WTC11 (cell line): ENCODE measurements around the gene BACH2. TPM values are rescaled to one million over a fixed set of nuclear protein-coding genes. Genes with fewer than 3 reads are reported as not detected.

ENCODE experiments used
- ATAC-seq: fragments of 200-7000 bp; cut with Tn5 transposase; 2 replicates; pipeline ENCODE4 v1.10.0; 2021; ENCODE audit warnings: mild to moderate bottlenecking, moderate library complexity
- CTCF ChIA-PET: fragments of 300-600 bp; sonication (Branson Sonifier 250); formaldehyde crosslinking; loops from one replicate; lab custom pipeline; 2021; ENCODE audit warnings: antibody characterized with exemption; lab: Charles Lee
- POLR2A ChIA-PET: fragments of 350-600 bp; sonication (Branson Sonifier 250); formaldehyde crosslinking; loops from one replicate; lab custom pipeline; 2021; ENCODE audit warnings: antibody characterized with exemption; lab: Charles Lee
- DNase-seq: peaks from one replicate; pipeline ENCODE4 v3.0.0; 2021; ENCODE audit warnings: low spot score
- H3K27ac Mint-ChIP-seq: 2 replicates; pipeline ENCODE4 v1.8.0; 2021; ENCODE audit warnings: mixed read lengths
- H3K27me3 Mint-ChIP-seq: 2 replicates; pipeline ENCODE4 v1.8.0; 2021; ENCODE audit warnings: low read depth, mild to moderate bottlenecking, moderate library complexity, mixed read lengths
- H3K36me3 Mint-ChIP-seq: 2 replicates; pipeline ENCODE4 v1.8.0; 2021; ENCODE audit warnings: mixed read lengths
- H3K4me1 Mint-ChIP-seq: 2 replicates; pipeline ENCODE4 v1.8.0; 2022; ENCODE audit warnings: mixed read lengths
- H3K4me3 Mint-ChIP-seq: 2 replicates; pipeline ENCODE4 v1.8.0; 2021; ENCODE audit warnings: mild to moderate bottlenecking, moderate library complexity, mixed read lengths
- H3K9me3 Mint-ChIP-seq: 2 replicates; pipeline ENCODE4 v1.8.0; 2021; ENCODE audit warnings: mixed read lengths
- EMX1 ChIP-seq: fragments of 250-450 bp; sonication (Bioruptor Pico); IDR thresholded peaks from 2 replicates; pipeline ENCODE4 v1.8.0; 2021; ENCODE audit warnings: mild to moderate bottlenecking
- KAT7 ChIP-seq: sonication (generic); formaldehyde crosslinking; IDR thresholded peaks from 2 replicates; pipeline ENCODE4 v1.8.1; 2023; ENCODE audit warnings: missing genetic modification reagents, mild to moderate bottlenecking, borderline replicate concordance
- NR3C1 ChIP-seq: sonication (generic); formaldehyde crosslinking; conservative IDR thresholded peaks from 2 replicates; pipeline ENCODE4 v1.8.1; 2023; ENCODE audit warnings: low read depth, mild to moderate bottlenecking, missing genetic modification reagents
- PRRX2 ChIP-seq: fragments of 250-450 bp; sonication (Bioruptor Pico); IDR thresholded peaks from 2 replicates; pipeline ENCODE4 v1.8.0; 2021; ENCODE audit warnings: mild to moderate bottlenecking
- SMAD4 ChIP-seq: sonication (generic); formaldehyde crosslinking; IDR thresholded peaks from 2 replicates; pipeline ENCODE4 v1.8.0; 2022; ENCODE audit warnings: mild to moderate bottlenecking, missing genetic modification reagents
- SOX15 ChIP-seq: fragments of 250-450 bp; sonication (Bioruptor Pico); IDR thresholded peaks from 2 replicates; pipeline ENCODE4 v1.9.0; 2021; ENCODE audit warnings: mild to moderate bottlenecking
- TCF7 ChIP-seq: sonication (generic); formaldehyde crosslinking; IDR thresholded peaks from 2 replicates; pipeline ENCODE4 v1.8.0; 2022; ENCODE audit warnings: mild to moderate bottlenecking, low read depth, missing genetic modification reagents, moderate library complexity
- TEAD1 ChIP-seq: sonication (generic); formaldehyde crosslinking; IDR thresholded peaks from 2 replicates; pipeline ENCODE4 v1.8.0; 2022; ENCODE audit warnings: mild to moderate bottlenecking, missing genetic modification reagents
- ZNF232 ChIP-seq: sonication (generic); formaldehyde crosslinking; IDR thresholded peaks from 2 replicates; pipeline ENCODE4 v1.8.0; 2022; ENCODE audit warnings: mild to moderate bottlenecking, missing genetic modification reagents
- total RNA-seq: library from RNA; stranded (reverse); gene quantifications from 3 replicates; pipeline ENCODE4 v1.2.3, GENCODE V29; 2021
- TF ChIP-seq, protein P1 (sequence below): fragments of 250-450 bp; sonication (Bioruptor Pico); IDR thresholded peaks from 2 replicates; pipeline ENCODE4 v2.1.2; 2022; ENCODE audit warnings: mild to moderate bottlenecking, moderate library complexity
- TF ChIP-seq, protein P2 (sequence below): sonication (generic); formaldehyde crosslinking; IDR thresholded peaks from 2 replicates; pipeline ENCODE4 v1.8.1; 2022; ENCODE audit warnings: low read depth, mild to moderate bottlenecking, moderate library complexity, missing genetic modification reagents, borderline replicate concordance
- TF ChIP-seq, protein P3 (sequence below): sonication (generic); formaldehyde crosslinking; IDR thresholded peaks from 2 replicates; pipeline ENCODE4 v1.8.1; 2023; ENCODE audit warnings: mild to moderate bottlenecking, missing genetic modification reagents, borderline replicate concordance
- TF ChIP-seq, protein P4 (sequence below): fragments of 250-450 bp; sonication (Bioruptor Pico); IDR thresholded peaks from 2 replicates; pipeline ENCODE4 v1.9.0; 2021; ENCODE audit warnings: mild to moderate bottlenecking
- TF ChIP-seq, protein P5 (sequence below): sonication (generic); formaldehyde crosslinking; IDR thresholded peaks from 2 replicates; pipeline ENCODE4 v1.8.0; 2022; ENCODE audit warnings: mild to moderate bottlenecking, missing genetic modification reagents
- TF ChIP-seq, protein P6 (sequence below): sonication (generic); formaldehyde crosslinking; conservative IDR thresholded peaks from 2 replicates; pipeline ENCODE4 v1.8.1; 2022; ENCODE audit warnings: mild to moderate bottlenecking, missing genetic modification reagents
- TF ChIP-seq, protein P7 (sequence below): fragments of 250-450 bp; sonication (Bioruptor Pico); IDR thresholded peaks from 2 replicates; pipeline ENCODE4 v1.9.0; 2021; ENCODE audit warnings: mild to moderate bottlenecking, borderline replicate concordance
- TF ChIP-seq, protein P8 (sequence below): sonication (generic); formaldehyde crosslinking; IDR thresholded peaks from 2 replicates; pipeline ENCODE4 v1.8.0; 2022; ENCODE audit warnings: missing genetic modification reagents

BACH2 gene
- total RNA-seq, 1 experiment from 2014 or later = 5.9 TPM

DNA sequence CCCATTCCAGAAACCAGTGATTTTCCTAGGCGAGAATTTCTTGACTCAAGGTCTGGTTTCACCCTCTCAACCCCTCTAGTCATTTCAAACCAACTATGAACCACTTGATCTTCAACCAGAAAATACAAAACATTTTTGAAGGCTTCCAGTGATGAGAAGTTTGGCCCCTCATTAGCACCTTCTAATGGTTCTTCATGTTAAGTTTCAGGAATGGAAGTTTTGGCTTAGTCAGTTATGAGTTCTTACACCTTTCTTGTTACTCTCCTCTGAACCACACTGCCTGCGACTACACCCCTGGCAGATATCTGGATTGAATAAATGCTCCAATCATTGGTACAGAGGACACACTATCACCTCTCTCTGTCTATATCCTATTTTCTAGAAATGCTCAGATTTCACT, 335.2 kb downstream of the BACH2 start (continued):
- TF ChIP-seq, protein P1, sequence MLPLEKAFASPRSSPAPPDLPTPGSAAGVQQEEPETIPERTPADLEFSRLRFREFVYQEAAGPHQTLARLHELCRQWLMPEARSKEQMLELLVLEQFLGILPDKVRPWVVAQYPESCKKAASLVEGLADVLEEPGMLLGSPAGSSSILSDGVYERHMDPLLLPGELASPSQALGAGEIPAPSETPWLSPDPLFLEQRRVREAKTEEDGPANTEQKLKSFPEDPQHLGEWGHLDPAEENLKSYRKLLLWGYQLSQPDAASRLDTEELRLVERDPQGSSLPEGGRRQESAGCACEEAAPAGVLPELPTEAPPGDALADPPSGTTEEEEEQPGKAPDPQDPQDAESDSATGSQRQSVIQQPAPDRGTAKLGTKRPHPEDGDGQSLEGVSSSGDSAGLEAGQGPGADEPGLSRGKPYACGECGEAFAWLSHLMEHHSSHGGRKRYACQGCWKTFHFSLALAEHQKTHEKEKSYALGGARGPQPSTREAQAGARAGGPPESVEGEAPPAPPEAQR = no peak
- TF ChIP-seq, protein P2, sequence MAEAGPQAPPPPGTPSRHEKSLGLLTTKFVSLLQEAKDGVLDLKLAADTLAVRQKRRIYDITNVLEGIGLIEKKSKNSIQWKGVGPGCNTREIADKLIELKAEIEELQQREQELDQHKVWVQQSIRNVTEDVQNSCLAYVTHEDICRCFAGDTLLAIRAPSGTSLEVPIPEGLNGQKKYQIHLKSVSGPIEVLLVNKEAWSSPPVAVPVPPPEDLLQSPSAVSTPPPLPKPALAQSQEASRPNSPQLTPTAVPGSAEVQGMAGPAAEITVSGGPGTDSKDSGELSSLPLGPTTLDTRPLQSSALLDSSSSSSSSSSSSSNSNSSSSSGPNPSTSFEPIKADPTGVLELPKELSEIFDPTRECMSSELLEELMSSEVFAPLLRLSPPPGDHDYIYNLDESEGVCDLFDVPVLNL = no peak
- TF ChIP-seq SOX15 (CRISPR knock-in tag) = no peak
- TF ChIP-seq TCF7 (CRISPR knock-in tag) = no peak
- TF ChIP-seq SMAD4 (CRISPR knock-in tag) = no peak
- no peak for TF ChIP-seq TEAD1 (CRISPR knock-in tag)
- TF ChIP-seq, protein P3, sequence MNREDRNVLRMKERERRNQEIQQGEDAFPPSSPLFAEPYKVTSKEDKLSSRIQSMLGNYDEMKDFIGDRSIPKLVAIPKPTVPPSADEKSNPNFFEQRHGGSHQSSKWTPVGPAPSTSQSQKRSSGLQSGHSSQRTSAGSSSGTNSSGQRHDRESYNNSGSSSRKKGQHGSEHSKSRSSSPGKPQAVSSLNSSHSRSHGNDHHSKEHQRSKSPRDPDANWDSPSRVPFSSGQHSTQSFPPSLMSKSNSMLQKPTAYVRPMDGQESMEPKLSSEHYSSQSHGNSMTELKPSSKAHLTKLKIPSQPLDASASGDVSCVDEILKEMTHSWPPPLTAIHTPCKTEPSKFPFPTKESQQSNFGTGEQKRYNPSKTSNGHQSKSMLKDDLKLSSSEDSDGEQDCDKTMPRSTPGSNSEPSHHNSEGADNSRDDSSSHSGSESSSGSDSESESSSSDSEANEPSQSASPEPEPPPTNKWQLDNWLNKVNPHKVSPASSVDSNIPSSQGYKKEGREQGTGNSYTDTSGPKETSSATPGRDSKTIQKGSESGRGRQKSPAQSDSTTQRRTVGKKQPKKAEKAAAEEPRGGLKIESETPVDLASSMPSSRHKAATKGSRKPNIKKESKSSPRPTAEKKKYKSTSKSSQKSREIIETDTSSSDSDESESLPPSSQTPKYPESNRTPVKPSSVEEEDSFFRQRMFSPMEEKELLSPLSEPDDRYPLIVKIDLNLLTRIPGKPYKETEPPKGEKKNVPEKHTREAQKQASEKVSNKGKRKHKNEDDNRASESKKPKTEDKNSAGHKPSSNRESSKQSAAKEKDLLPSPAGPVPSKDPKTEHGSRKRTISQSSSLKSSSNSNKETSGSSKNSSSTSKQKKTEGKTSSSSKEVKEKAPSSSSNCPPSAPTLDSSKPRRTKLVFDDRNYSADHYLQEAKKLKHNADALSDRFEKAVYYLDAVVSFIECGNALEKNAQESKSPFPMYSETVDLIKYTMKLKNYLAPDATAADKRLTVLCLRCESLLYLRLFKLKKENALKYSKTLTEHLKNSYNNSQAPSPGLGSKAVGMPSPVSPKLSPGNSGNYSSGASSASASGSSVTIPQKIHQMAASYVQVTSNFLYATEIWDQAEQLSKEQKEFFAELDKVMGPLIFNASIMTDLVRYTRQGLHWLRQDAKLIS = no peak
- no peak for TF ChIP-seq NR3C1 (CRISPR knock-in tag)
- no peak for TF ChIP-seq PRRX2 (CRISPR knock-in tag)
- TF ChIP-seq, protein P4, sequence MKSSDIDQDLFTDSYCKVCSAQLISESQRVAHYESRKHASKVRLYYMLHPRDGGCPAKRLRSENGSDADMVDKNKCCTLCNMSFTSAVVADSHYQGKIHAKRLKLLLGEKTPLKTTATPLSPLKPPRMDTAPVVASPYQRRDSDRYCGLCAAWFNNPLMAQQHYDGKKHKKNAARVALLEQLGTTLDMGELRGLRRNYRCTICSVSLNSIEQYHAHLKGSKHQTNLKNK (CRISPR knock-in tag) = no peak
- TF ChIP-seq, protein P5, sequence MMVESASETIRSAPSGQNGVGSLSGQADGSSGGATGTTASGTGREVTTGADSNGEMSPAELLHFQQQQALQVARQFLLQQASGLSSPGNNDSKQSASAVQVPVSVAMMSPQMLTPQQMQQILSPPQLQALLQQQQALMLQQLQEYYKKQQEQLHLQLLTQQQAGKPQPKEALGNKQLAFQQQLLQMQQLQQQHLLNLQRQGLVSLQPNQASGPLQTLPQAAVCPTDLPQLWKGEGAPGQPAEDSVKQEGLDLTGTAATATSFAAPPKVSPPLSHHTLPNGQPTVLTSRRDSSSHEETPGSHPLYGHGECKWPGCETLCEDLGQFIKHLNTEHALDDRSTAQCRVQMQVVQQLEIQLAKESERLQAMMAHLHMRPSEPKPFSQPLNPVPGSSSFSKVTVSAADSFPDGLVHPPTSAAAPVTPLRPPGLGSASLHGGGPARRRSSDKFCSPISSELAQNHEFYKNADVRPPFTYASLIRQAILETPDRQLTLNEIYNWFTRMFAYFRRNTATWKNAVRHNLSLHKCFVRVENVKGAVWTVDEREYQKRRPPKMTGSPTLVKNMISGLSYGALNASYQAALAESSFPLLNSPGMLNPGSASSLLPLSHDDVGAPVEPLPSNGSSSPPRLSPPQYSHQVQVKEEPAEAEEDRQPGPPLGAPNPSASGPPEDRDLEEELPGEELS (CRISPR knock-in tag) = no peak

DNA sequence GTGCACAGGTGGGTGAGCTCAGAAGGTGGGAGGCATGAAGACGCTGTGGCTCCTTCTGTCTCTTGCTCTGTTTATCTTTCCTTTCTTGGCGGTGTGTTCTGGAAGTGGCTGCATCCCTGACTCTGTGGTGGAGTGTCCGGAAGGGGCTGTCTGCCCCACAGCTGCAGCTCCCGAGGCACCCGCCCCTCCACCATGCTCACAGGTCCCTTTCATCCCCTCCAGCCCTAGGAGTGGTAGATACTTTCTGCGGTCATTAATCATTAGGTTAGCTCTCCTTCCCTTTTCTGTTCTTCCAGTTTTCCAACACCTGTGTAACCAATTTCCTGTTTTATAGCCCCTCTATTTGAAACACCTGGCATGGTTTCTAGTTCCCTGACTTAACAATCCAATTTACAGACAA, 336.8 kb downstream of the BACH2 start:
- CTCF ChIA-PET = interaction anchor here (1.6 kb wide), 1 partner anchor 519 kb away, joined by 5 read pairs; no protein-coding TSS in a partner anchor
- Mint-ChIP-seq H3K36me3 (no peaks in the 10 kb centered on the region), H3K27me3 (no peaks in the 10 kb centered on the region), H3K27ac (no peak overlapping the region), H3K4me1 (no peaks in the 10 kb centered on the region), H3K9me3 (no peaks in the 10 kb centered on the region), H3K4me3 (no peak overlapping the region)
- POLR2A ChIA-PET = no interaction called here
- ATAC-seq (no peak; the same call in 1 of the 2 replicates), DNase-seq (no peak)
- TF ChIP-seq, protein P6, sequence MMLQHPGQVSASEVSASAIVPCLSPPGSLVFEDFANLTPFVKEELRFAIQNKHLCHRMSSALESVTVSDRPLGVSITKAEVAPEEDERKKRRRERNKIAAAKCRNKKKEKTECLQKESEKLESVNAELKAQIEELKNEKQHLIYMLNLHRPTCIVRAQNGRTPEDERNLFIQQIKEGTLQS = no peak
- no peak for TF ChIP-seq NR3C1 (CRISPR knock-in tag)
- TF ChIP-seq, protein P7, sequence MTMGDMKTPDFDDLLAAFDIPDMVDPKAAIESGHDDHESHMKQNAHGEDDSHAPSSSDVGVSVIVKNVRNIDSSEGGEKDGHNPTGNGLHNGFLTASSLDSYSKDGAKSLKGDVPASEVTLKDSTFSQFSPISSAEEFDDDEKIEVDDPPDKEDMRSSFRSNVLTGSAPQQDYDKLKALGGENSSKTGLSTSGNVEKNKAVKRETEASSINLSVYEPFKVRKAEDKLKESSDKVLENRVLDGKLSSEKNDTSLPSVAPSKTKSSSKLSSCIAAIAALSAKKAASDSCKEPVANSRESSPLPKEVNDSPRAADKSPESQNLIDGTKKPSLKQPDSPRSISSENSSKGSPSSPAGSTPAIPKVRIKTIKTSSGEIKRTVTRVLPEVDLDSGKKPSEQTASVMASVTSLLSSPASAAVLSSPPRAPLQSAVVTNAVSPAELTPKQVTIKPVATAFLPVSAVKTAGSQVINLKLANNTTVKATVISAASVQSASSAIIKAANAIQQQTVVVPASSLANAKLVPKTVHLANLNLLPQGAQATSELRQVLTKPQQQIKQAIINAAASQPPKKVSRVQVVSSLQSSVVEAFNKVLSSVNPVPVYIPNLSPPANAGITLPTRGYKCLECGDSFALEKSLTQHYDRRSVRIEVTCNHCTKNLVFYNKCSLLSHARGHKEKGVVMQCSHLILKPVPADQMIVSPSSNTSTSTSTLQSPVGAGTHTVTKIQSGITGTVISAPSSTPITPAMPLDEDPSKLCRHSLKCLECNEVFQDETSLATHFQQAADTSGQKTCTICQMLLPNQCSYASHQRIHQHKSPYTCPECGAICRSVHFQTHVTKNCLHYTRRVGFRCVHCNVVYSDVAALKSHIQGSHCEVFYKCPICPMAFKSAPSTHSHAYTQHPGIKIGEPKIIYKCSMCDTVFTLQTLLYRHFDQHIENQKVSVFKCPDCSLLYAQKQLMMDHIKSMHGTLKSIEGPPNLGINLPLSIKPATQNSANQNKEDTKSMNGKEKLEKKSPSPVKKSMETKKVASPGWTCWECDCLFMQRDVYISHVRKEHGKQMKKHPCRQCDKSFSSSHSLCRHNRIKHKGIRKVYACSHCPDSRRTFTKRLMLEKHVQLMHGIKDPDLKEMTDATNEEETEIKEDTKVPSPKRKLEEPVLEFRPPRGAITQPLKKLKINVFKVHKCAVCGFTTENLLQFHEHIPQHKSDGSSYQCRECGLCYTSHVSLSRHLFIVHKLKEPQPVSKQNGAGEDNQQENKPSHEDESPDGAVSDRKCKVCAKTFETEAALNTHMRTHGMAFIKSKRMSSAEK = no peak
- TF ChIP-seq KAT7 = no peak
- no peak for TF ChIP-seq EMX1 (CRISPR knock-in tag)
- no peak for TF ChIP-seq ZNF232
- TF ChIP-seq, protein P8, sequence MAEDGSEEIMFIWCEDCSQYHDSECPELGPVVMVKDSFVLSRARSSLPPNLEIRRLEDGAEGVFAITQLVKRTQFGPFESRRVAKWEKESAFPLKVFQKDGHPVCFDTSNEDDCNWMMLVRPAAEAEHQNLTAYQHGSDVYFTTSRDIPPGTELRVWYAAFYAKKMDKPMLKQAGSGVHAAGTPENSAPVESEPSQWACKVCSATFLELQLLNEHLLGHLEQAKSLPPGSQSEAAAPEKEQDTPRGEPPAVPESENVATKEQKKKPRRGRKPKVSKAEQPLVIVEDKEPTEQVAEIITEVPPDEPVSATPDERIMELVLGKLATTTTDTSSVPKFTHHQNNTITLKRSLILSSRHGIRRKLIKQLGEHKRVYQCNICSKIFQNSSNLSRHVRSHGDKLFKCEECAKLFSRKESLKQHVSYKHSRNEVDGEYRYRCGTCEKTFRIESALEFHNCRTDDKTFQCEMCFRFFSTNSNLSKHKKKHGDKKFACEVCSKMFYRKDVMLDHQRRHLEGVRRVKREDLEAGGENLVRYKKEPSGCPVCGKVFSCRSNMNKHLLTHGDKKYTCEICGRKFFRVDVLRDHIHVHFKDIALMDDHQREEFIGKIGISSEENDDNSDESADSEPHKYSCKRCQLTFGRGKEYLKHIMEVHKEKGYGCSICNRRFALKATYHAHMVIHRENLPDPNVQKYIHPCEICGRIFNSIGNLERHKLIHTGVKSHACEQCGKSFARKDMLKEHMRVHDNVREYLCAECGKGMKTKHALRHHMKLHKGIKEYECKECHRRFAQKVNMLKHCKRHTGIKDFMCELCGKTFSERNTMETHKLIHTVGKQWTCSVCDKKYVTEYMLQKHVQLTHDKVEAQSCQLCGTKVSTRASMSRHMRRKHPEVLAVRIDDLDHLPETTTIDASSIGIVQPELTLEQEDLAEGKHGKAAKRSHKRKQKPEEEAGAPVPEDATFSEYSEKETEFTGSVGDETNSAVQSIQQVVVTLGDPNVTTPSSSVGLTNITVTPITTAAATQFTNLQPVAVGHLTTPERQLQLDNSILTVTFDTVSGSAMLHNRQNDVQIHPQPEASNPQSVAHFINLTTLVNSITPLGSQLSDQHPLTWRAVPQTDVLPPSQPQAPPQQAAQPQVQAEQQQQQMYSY = no peak
